NOMO-1 (cell line): ENCODE data around the gene PPP1R17.
A peak's percentile ranks its signal among the peaks of the same experiment; 100 is the strongest.

Experiments
- DNase-seq, 2 experiments: peaks; one replicate each; lab custom pipeline; 2025; ENCODE audit not compliant: unreplicated experiment in 2 of 2; lab: John Stamatoyannopoulos, UW

PPP1R17 gene

DNA sequence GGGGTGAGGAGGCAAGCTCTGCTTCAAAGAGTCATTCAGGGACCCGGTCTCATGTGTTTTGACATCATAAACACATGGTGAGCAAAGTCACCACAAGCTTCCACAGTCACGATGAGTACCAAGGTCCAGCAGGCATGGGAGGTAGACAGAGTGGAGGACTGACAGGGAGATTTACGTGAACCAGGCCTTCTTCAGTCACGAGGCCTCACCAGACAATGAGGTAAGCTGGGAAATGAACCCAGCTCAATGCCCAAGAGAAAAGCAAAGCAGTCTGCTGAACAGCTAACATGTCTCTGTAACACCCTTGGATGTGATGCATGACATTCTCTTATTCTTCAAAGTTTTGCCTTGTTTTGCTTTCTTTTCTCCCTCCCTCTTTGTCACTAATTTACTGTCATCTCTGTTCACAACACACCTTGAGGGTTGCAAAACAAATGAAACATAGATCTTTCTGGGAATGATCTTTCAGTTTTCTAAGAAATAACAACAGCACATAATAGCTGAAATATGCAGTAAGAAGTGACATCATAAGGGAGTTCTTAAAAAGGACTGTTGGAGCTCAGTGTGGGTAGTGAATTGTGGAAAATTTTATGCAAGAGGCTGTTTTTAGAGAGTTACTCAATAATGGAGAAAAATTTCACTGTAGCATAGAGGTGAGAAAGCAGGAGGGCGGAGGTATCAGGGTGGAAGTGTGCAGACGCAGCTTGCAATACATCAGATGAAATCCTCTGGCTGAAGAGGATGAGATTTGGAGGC lies 9.0 kb downstream of the PPP1R17 start:
- DNase-seq: peak; percentile 77 to 87

DNA sequence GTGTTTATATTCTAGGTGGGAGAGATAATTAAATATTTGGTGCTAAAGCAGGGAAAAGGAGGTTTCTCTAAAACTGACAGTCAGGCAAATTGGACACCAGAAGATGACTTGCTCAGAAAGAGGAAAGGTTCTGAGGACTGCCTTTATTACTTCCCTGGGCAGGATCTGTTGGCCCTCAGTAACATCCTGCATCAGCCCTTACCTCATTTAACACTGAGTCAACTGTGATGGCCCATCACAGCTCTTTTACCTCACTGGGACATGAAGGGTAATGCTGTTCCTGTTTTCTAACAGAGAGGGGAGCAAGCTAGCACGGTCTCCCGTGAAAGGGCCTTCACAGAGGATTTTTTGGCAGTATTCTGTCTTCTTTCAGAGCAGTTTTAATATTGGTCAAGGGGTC lies 12.0 kb downstream of the PPP1R17 start:
- peak; percentile 94 to 98 for DNase-seq

DNA sequence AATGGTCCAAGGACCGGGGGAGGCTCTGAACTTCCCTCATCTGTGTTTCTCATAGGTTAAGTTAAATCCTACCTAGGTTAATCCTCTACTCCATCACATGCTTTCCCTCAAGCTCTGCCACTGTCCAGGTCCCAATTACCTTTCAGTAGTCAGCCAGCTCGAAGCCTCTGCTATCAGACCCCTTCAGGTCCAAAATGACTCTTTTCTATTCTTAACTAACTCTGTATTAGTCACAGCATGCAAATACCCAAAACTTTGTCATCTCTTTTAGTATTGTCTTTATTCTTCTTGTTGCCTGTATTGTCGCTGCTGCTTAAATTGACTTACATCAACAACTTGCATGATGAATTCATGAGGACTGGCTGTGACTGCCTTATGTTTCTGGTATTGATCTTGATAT lies 15.3 kb downstream of the PPP1R17 start:
- DNase-seq: no peak

DNA sequence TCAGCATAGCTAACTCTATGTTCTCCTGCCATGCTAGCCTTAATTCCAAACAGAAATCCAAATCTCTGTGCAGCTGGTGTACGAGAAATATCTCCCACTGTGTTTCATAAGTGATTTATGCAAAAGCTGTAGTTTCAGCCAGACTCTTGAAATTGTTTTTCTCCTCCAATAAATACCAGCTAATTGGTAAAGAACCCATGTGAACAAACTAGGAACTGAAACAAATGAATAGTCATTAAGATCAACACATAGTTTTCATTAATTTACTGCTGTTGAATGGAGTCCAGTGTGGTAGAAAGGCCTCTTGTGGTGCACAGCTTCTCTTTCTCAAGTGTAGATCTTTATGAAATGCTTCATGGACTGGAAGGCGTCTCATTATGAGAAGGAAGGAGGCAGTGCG lies 18.4 kb downstream of the PPP1R17 start:
- peak in 1 of 2 experiments; percentile 16 for DNase-seq

DNA sequence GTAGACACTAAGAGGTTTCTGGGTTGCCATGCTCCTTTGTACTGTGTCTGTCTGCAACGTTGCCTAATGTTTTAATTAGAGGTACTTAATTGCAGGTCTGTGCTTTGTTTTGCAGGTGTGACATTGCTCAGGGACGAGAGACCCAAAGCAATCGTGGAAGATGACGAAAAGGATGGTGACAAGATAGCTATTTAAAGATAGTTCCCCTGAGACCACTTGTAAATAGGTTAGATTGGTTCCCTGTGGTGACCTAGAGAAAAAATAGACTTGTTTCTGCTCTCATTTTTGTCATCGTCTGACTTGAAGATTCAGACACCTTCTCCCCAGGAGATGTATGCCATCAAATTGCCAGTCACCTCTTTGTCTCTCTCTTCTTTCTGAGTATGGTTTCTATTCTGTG lies 20.1 kb downstream of the PPP1R17 start:
- DNase-seq: no peak

DNA sequence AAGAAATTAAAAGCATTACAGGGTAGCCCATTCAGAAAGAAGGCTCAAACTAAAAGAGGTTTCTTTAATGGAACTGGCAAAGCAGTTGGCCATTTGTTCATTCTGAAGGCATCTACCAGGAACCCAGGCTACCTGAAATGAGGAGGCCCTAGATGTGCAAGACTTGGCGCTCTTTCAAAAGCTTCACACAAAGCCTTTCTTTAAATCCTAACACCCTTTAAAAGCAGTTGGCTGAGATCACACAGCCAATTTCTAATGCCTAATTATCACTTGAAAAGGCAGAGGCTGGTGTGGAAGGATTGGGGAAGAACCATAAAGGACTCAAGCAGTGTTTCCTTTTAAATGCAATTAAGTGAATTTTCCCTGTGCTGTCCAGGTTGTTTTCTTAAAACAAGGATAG lies 23.2 kb downstream of the PPP1R17 start:
- DNase-seq: no peak

DNA sequence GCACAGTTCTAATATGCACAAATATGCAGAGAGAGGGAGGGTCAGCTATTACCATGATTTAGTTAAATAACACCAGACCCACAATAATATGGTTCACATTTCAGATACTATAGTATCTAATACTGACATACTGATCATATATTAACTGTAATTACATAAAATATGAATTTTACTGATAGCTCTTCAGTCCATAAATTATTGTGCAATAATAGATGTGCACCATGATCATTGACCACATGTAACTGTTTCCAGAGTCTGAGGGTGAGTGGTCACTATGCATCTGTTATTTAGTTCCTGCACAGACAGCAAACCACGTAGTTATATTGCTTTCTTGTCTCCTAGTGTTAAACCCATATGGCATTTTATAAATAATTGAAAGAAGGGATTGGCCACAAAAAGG lies 29.3 kb downstream of the PPP1R17 start:
- no peak for DNase-seq

DNA sequence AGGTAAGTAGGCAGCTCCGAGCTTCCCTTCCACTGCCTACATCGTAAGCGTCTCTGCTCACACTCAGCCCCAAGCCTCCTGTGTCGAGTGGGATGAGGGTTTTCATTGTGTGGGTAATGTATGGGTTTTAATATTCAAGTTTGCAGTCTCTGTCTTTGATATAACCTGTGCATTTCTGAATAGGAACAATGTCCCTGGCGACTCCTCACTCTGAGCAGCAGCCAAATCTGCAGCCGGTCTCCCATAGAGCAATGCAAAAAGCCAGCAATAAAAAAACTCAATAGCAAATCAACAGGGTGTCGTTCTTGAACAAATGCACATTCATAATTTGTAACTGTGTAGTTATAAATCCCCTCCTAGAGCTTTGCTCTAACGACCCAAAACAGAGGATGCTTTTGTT lies 33.4 kb downstream of the PPP1R17 start:
- DNase-seq: no peak

DNA sequence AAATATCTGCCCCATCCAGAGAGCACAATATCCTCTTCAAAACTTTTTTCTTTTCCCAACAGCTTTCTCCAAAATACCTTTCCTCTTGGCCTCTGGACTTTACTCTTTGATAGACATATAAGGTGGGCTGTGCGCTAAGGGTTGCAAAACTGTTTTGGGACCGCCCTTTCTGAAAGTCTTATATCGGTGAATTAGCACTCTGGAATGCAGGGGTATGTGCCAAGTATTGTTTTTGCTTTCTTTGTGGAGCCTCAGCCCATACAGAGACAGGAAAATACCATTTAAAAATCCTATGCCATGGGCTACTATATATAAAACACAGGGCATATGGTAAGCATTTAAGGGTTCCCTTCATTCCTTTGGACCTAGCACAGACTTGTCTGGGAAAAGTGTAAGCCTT lies 37.7 kb downstream of the PPP1R17 start:
- DNase-seq: no peak

DNA sequence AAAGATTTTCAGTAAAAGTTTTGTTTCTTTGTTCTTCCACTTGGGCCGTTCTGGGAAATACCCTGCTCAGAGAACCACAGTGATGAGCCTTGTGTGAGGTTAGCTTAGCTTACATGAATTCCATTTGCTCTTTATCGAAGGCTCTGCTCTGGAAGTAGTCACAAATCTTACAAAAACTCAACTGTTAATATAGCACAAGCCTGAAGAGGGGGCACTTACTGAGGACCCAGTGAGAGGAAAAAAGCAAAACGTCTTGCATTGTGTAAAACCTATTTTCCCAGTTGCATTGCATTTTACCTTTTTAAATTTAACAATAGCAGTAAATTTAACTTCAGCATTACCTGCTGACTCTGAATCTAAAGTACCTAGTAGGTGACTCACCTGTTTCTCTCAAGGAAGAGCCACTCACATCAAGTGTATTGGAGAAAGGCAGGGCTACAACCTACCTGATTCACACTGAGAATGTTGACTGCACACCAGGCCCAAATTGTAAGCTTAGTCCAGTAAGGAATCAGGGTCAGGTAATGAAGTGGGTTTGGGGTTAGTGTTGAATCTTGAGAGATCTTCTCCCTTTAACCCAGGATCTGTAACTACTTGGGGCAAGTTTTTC lies 42.3 kb downstream of the PPP1R17 start:
- DNase-seq: no peak

DNA sequence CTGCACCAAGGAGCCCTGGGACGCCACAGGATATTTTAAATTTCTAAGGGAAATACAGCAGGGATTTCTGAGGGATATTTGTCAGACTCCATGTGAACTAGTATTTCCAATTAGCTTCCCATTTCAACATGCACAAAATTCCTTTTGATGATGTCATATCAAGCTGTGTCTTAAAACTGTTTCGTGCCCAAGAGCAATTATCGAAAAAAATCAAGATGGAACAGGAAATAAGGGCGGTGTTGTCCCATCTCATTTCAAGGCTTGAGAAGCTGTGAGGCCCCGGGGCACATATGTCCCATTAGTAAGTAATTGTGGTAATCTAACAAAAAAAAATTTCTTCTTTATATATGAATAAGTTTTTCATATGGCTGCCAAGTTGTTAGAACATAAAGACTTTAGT lies 47.4 kb downstream of the PPP1R17 start:
- DNase-seq: no peak

DNA sequence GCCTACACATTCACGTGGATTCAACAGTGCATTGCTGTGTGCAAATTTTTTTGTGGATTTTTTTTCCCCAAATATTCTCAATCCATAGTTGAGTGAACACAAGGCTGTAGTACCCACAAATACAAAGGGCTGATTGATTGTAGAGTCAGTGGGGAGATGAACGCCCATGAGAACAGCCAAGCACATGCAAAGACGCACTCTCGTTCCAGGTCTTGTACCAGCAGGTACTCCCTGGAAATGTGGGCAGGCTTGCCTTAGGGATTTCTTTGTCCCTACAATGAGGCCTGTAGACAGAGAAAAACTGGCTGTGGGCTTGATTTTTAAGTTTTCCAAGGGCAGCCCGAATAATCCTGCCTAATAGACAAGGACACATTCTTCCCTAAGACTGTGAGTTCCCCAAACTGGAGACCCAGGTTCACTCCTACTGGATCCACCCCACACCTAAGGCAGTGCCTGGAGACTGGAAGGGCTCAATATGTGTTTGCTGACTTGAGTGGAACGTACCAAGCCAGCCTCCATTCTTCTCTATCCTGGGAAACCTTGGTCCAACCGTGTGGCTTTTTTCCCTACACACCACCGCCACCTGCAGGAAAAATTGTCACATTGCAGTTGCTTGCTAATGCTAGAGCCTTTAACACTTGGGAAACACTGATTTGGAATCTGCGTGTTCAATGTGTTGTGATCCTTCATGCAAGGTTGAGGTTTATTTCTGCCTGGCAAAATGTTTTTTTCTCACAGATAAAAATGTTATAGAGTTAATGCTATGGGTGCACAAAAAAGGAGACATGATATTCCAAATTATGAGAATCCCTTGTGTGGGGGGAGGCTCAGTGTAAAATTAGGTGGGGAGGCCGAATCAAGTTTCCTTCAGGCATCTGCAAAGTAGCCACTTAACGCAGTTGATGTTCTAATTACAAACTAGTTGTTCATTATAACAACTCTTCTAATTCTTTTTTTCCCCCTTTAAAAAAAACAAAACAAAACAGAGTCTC lies 49.3 kb downstream of the PPP1R17 start:
- DNase-seq: peak; percentile 33 to 40

DNA sequence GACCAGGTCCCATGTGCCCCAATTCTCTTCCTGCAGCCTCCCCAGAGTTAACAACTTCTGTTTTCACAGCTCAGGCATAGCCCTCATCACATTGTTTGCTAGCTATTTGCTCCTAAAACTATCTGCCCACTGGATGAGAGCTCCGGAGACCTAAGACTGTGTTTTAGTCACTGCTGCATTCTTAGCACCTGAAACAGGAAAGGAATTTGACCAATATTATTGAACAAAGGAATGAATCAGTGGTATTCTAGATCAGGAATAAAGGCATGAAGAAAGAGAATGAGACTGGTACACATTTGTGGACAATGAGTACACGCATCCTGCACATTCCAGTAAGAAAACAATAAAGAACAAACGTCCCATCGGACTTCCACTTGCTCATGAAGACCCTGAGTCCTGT lies 54.8 kb downstream of the PPP1R17 start:
- no peak for DNase-seq

DNA sequence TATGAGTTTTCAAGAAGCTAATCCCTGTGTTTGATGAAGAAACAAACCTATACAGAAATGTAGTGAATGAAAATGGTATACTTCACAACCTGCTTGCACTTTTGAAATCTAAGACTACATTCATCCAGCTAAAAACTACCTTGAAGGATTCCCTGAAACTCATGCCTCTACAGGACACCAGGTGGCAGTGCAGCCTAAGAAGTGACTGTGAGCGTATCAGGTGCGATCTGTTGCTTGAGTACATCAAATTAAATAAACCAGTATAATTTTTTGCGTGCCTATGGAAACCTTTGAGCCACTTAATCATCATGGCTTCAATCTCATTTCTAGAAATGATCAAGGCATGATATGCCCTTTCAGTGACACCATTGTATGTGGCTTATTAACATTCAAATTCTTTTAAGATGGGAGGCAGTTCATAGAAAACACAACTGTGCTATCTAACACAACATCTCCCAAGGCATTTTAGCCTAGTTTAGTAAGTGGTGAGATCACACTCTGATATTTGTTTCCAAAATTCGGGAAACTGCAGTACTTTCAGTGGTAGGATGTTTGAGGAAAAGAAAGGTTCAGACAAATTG lies 57.4 kb downstream of the PPP1R17 start:
- DNase-seq: peak; percentile 30 to 52

DNA sequence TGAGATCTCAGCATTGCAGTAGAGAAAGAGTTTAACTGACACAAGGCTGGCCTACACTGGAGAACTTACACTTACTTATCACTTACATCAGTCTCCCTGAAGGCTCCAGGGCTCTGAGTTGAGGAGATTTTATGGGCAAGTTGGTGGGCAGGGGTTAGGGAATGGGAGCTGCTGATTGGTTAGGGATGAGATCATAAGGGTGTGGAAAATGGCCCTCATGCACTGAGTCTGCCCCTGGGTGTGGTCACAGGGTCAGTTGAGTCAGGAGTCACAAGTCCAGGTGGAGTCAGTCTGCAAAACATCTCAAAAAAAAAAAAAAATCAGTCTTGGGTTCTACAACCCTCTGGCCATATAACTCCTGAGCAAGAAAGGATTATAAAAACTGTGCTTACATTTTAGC lies 60.5 kb downstream of the PPP1R17 start:
- DNase-seq: no peak

DNA sequence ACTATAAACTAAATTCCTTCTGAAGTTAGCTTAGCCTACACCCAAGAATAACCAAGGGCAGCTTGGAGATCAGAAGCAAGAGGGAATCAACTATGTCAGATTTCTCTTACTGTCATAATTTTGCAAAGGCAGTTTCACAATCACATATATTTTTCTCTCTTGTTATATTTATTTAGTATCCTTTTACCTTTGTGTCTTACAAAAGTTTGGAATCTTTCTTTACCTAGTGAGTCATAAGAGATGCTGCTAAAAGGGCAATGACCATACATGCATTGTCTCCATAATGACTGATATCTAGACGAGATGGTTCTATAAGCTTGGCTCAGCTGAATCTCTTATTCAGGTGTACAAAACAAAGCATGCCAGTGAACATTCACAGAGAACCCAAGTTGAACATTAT lies 61.1 kb downstream of the PPP1R17 start:
- DNase-seq: no peak

DNA sequence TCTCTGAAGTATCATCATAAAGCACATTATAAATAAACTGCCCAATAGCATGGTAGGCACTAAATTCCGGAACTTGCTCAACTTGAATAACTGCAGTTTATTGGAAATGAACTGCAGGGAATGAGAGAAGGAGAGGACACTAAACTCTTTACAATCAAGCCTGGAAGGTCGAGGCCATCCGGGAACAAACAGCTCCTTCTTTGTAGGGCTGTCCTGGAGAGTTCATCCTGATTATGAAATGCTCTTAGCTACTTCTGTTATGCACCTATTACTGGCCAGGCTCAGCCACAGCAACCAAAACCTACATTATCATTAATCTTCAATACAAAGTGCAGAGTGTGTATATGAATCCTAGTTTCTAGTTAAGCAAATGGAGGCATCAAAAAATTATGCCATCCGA lies 64.7 kb downstream of the PPP1R17 start:
- no peak for DNase-seq
